GM12878 (cell line): ENCODE results near the gene LRRC51. TPM values are rescaled to one million over a fixed set of nuclear protein-coding genes. Genes with fewer than 3 reads are reported as not detected.

Experiments
- ATAC-seq: fragments of 200-7000 bp; cut with Tn5 transposase; 3 replicates; pipeline ENCODE4 v1.9.1; 2020; ENCODE audit warnings: mild to moderate bottlenecking, moderate library complexity
- BruUV-seq: library from RNA; stranded (reverse); fragments of 400-500 nt; replicated peaks from 2 replicates; lab custom pipeline; 2021; lab: Mats Ljungman, UMichigan
- CTCF ChIA-PET: fragments of 300-600 bp; sonication (Branson Sonifier 250); formaldehyde crosslinking; extraction: SDS; loops from one replicate; lab custom pipeline; 2021; ENCODE audit warnings: inconsistent platforms; lab: Yijun Ruan, JAX
- POLR2A ChIA-PET: fragments of 350-600 bp; formaldehyde crosslinking; extraction: SDS; loops from one replicate; lab custom pipeline; 2021; ENCODE audit warnings: inconsistent platforms; lab: Charles Lee
- RAD21 ChIA-PET: fragments of 300-600 bp; sonication (Branson Sonifier 250); formaldehyde crosslinking; loops from one replicate; lab custom pipeline; 2023; ENCODE audit warnings: antibody characterized with exemption; ENCODE audit not compliant: unreplicated experiment; lab: Charles Lee
- SMC1A ChIA-PET: fragments of 300-600 bp; sonication (Branson Sonifier 250); formaldehyde crosslinking; loops from one replicate; lab custom pipeline; 2023; ENCODE audit not compliant: unreplicated experiment, uncharacterized antibody; lab: Charles Lee
- DNase-seq: peaks from one replicate; pipeline ENCODE4 v3.0.0-alpha.2; 2011; ENCODE audit warnings: low read depth, low spot score
- FAIRE-seq: peaks from 3 replicates; lab custom pipeline; 2011; peaks lifted over from hg19 to GRCh38; lab: Jason Lieb, UNC
- H2AFZ ChIP-seq: 2 replicates; pipeline ENCODE4 v1.6.0; 2011; ENCODE audit warnings: low read depth, low read length, control low read depth; ENCODE audit not compliant: control insufficient read depth
- H3K27ac ChIP-seq: 2 replicates; pipeline ENCODE4 v1.5.1; 2011; ENCODE audit warnings: control low read depth; ENCODE audit not compliant: control insufficient read depth, insufficient read depth
- H3K27me3 ChIP-seq, 2 experiments: replicated peaks in 1 of 2; 2 replicates each; pipeline versions ENCODE4 v1.6.0 to v1.6.1; 2011; ENCODE audit warnings: low read length in 1 of 2; ENCODE audit not compliant: control insufficient read depth in 2 of 2, insufficient read depth in 2 of 2
- H3K36me3 ChIP-seq, 2 experiments: 2 replicates each; pipeline ENCODE4 v1.5.1; 2011; ENCODE audit warnings: low read length in 1 of 2; ENCODE audit not compliant: control insufficient read depth in 2 of 2, insufficient read depth in 2 of 2
- H3K4me1 ChIP-seq: 2 replicates; pipeline ENCODE4 v1.6.1; 2011; ENCODE audit warnings: mild to moderate bottlenecking, low read length, moderate library complexity, mixed read lengths; ENCODE audit not compliant: control insufficient read depth, insufficient read depth
- H3K4me2 ChIP-seq: 2 replicates; pipeline ENCODE4 v1.6.0; 2011; ENCODE audit warnings: control low read depth; ENCODE audit not compliant: control insufficient read depth, insufficient read depth
- H3K4me3 ChIP-seq: fragments of 200-600 bp; sonication (generic); 2 replicates; pipeline ENCODE4 v1.5.1; 2016
- H3K79me2 ChIP-seq: 2 replicates; pipeline ENCODE4 v1.6.0; 2011; ENCODE audit warnings: low read length; ENCODE audit not compliant: control insufficient read depth, insufficient read depth
- H3K9ac ChIP-seq: 2 replicates; pipeline ENCODE4 v1.8.0; 2011; ENCODE audit warnings: low read length, control low read depth, mixed read lengths; ENCODE audit not compliant: control insufficient read depth, insufficient read depth
- H3K9me3 ChIP-seq: replicated peaks from 3 replicates; pipeline ENCODE4 v1.5.1; 2011; ENCODE audit warnings: mild to moderate bottlenecking, low read length; ENCODE audit not compliant: control insufficient read depth, insufficient read depth
- H4K20me1 ChIP-seq: 2 replicates; pipeline ENCODE4 v1.6.0; 2011; ENCODE audit not compliant: control insufficient read depth, insufficient read depth
- CHD4 ChIP-seq: fragments of 200-600 bp; sonication (generic); IDR thresholded peaks from 2 replicates; pipeline ENCODE4 v1.6.1; 2016; ENCODE audit warnings: mild to moderate bottlenecking
- CREM ChIP-seq: IDR thresholded peaks from 2 replicates; pipeline ENCODE4 v1.6.1; 2014; ENCODE audit warnings: antibody characterized with exemption, low read depth
- TARDBP ChIP-seq: IDR thresholded peaks from 2 replicates; pipeline ENCODE4 v1.6.1; 2016; ENCODE audit warnings: borderline replicate concordance
- TCF7 ChIP-seq: IDR thresholded peaks from 2 replicates; pipeline ENCODE4 v1.6.1; 2014; ENCODE audit warnings: antibody characterized with exemption, borderline replicate concordance
- WRNIP1 ChIP-seq: IDR thresholded peaks from 2 replicates; pipeline ENCODE4 v1.6.1; 2011; ENCODE audit warnings: low read depth, low read length, improper control_type of control experiment, borderline replicate concordance
- ZNF622 ChIP-seq: fragments of 450-650 bp; IDR thresholded peaks from 2 replicates; pipeline ENCODE4 v1.6.1; 2017; ENCODE audit warnings: mild to moderate bottlenecking, inconsistent platforms
- ZZZ3 ChIP-seq: IDR thresholded peaks from 2 replicates; pipeline ENCODE4 v1.6.1; 2011; ENCODE audit warnings: low read depth; ENCODE audit not compliant: control insufficient read depth, insufficient read length
- WGBS: methylation state at CpG from one replicate; pipeline ENCODE4 v1.1.6; 2016; ENCODE audit warnings: low lambda C conversion rate; ENCODE audit not compliant: insufficient replicate concordance, insufficient coverage; ENCODE audit errors: missing lambda C conversion rate; 5-methylcytosine and 5-hydroxymethylcytosine counted together
- in situ Hi-C: fragments of 300-500 bp; cut with MboI; formaldehyde crosslinking; loops from 9 replicates; pipeline ENCODE4 v1.14.3; 2018; ENCODE audit warnings: mixed read lengths
- intact Hi-C: fragments of 100-400 bp; cut with micrococcal nuclease; formaldehyde crosslinking; loops from one replicate; pipeline ENCODE4 v1.14.2; 2022; ENCODE audit not compliant: unreplicated experiment
- polyA plus RNA-seq, 11 experiments: library from polyadenylated mRNA; depleted of rRNA in 4 of 11; unstranded in 6 of 11; stranded (reverse) in 5 of 11; fragments of >200 nt; fragmentation: Nextera tagmentation in 4 of 11; fragmentation: Illumina TruSeq in 1 of 11; extraction: Ambion mirVana in 4 of 11; extraction: Trizol in 1 of 11; gene quantifications; 1 replicate in 1 of 11; 2 replicates in 10 of 11; pipeline versions ENCODE4 v1.2.1 to v1.2.3, GENCODE V29; 2011 to 2016; ENCODE audit warnings: inconsistent platforms in 2 of 11, missing spikeins in 2 of 11, low read depth in 1 of 11
- total RNA-seq, 4 experiments: library from RNA; depleted of rRNA in 3 of 4; stranded (reverse); fragments of >200 nt in 3 of 4; fragmentation: Illumina TruSeq in 1 of 4; extraction: Trizol in 1 of 4; gene quantifications; 2 replicates each; pipeline versions ENCODE4 v1.2.1 to v1.2.3, GENCODE V29; 2013 to 2021

LRRC51 gene
- total and polyA plus RNA-seq, 10 of the 15 experiments (the other 5 are each of a cell fraction or from before 2014, with no cell fraction given) = 2.6 to 8.6 (median 5.4) TPM

GRCh38 chr11:72135891-72136683, 55.4 kb downstream of the LRRC51 start:
- no peak overlapping the region for H3K4me3 ChIP-seq
- H3K27ac ChIP-seq = no peak overlapping the region
- H4K20me1 ChIP-seq = no peaks in the 10 kb centered on the region
- H3K27me3 ChIP-seq = no peaks in the 10 kb centered on the region
- H3K9me3 ChIP-seq = peaks cover 2% of the 10 kb centered on the region; the same call in 1 of the 3 replicates
- H3K4me2 ChIP-seq = no peak overlapping the region
- no peaks in the 10 kb centered on the region for H3K36me3 ChIP-seq
- H2AFZ ChIP-seq = no peak overlapping the region
- SMC1A ChIA-PET = interaction anchor here (1.0 kb wide), 1 partner anchor 8 kb away, joined by 3 read pairs; no protein-coding TSS in a partner anchor
- no peak for ATAC-seq
- RAD21 ChIA-PET = no interaction called here
- no peak for FAIRE-seq
- WGBS = 49% methylated on average over 11 of the region's 14 CpGs
- H3K4me1 ChIP-seq = no peaks in the 10 kb centered on the region
- no peaks in the 10 kb centered on the region for H3K79me2 ChIP-seq
- POLR2A ChIA-PET = no interaction called here
- no TSS peak for BruUV-seq
- CTCF ChIA-PET = interaction anchor here (1.2 to 1.5 kb wide), 2 partner anchors 8 to 335 kb away, joined by 3 to 5 read pairs; no protein-coding TSS in a partner anchor
- no peak overlapping the region for H3K9ac ChIP-seq
- in situ Hi-C loops (no loop called here), intact Hi-C loops (no loop called here)
- no peak for DNase-seq
- TF ChIP-seq CREM (no peak), ZZZ3 (no peak), TCF7 (no peak)

GRCh38 chr11:72136684-72137262, 56.1 kb downstream of the LRRC51 start:
- BruUV-seq = no TSS peak
- TF ChIP-seq CHD4 (no peak), ZNF622 (no peak), WRNIP1 (no peak), TARDBP (no peak)
- Histone ChIP-seq H3K4me1 (no peaks in the 10 kb centered on the region), H3K9ac (no peak overlapping the region), H3K9me3 (peaks cover 2% of the 10 kb centered on the region; the same call in 1 of the 3 replicates), H4K20me1 (no peaks in the 10 kb centered on the region), H3K27me3 (no peaks in the 10 kb centered on the region), H3K4me3 (no peak overlapping the region), H3K27ac (no peak overlapping the region), H3K36me3 (no peaks in the 10 kb centered on the region), H2AFZ (no peak overlapping the region), H3K79me2 (no peaks in the 10 kb centered on the region), H3K4me2 (no peak overlapping the region)
- ChIA-PET SMC1A (no interaction called here), POLR2A (no interaction called here), RAD21 (no interaction called here), CTCF (interaction anchor here (1.5 kb wide), 1 partner anchor 334 kb away, joined by 3 read pairs; no protein-coding TSS in a partner anchor)
- intact Hi-C loops (no loop called here), in situ Hi-C loops (no loop called here)
- no peak for DNase-seq
- no peak for FAIRE-seq
- no peak for ATAC-seq
- WGBS = 75% methylated on average over 4 of the region's 4 CpGs
